K562 (cell line): ENCODE results near the gene TPD52L2. TPM values are rescaled to one million over a fixed set of nuclear protein-coding genes. Genes with fewer than 3 reads are reported as not detected.

Experiments used
- ATAC-seq: fragments of 200-7000 bp; cut with Tn5 transposase; 3 replicates; pipeline ENCODE4 v1.9.1; 2020; ENCODE audit warnings: moderate library complexity
- BruUV-seq: library from RNA; stranded (reverse); fragments of 400-500 nt; replicated peaks from 2 replicates; lab custom pipeline; 2021; lab: Mats Ljungman, UMichigan
- CTCF ChIA-PET: fragments of 300-600 bp; formaldehyde crosslinking; extraction: SDS; loops from one replicate; lab custom pipeline; 2021; ENCODE audit warnings: low intra/inter-chr PET ratio; lab: Yijun Ruan, JAX
- POLR2A ChIA-PET: fragments of 300-600, 350-650 bp; sonication (Branson Sonifier 250); formaldehyde crosslinking; extraction: SDS; loops from one replicate; lab custom pipeline; 2021; ENCODE audit warnings: antibody characterized with exemption, inconsistent platforms; lab: Yijun Ruan, JAX
- DNase-seq, 4 experiments: peaks; one replicate each; pipeline versions ENCODE4 v3.0.0 to v3.0.0-alpha.2; 2011 to 2018; ENCODE audit warnings: low spot score in 3 of 4, mixed read lengths in 3 of 4; ENCODE audit errors: extremely low read depth in 1 of 4
- FAIRE-seq: peaks from 2 replicates; lab custom pipeline; 2011; peaks lifted over from hg19 to GRCh38; lab: Jason Lieb, UNC
- H2AFZ ChIP-seq: 2 replicates; pipeline ENCODE4 v1.6.0; 2011; ENCODE audit warnings: low read depth, low read length, control low read depth, inconsistent platforms
- H3K27ac ChIP-seq: fragments of 200-600 bp; 3 replicates; pipeline ENCODE4 v1.8.0; 2011; ENCODE audit warnings: low read depth, mild to moderate bottlenecking, control low read depth, inconsistent platforms, low read length, moderate library complexity, mixed read lengths; ENCODE audit errors: extremely low read depth
- H3K27me3 ChIP-seq, 2 experiments: fragments of 300-600 bp in 1 of 2; 2 replicates in 1 of 2; 3 replicates in 1 of 2; pipeline versions ENCODE4 v1.6.0 to v1.8.0; 2011; ENCODE audit warnings: inconsistent platforms in 2 of 2, low read length in 2 of 2, mild to moderate bottlenecking in 1 of 2, mixed read lengths in 1 of 2, moderate library complexity in 1 of 2; ENCODE audit not compliant: control insufficient read depth in 2 of 2, insufficient read depth in 2 of 2
- H3K36me3 ChIP-seq: fragments of 300-600 bp; 3 replicates; pipeline ENCODE4 v1.8.0; 2011; ENCODE audit warnings: mild to moderate bottlenecking, low read length, inconsistent platforms; ENCODE audit not compliant: control insufficient read depth, insufficient read depth
- H3K4me1 ChIP-seq, 2 experiments: fragments of 200-600 bp in 1 of 2; replicated peaks in 1 of 2; 2 replicates in 1 of 2; 3 replicates in 1 of 2; pipeline versions ENCODE4 v1.5.1 to v1.8.0; 2011; ENCODE audit warnings: inconsistent platforms in 2 of 2, low read length in 2 of 2, mild to moderate bottlenecking in 1 of 2, mixed read lengths in 1 of 2, moderate library complexity in 1 of 2; ENCODE audit not compliant: control insufficient read depth in 2 of 2, insufficient read depth in 2 of 2
- H3K4me2 ChIP-seq: 2 replicates; pipeline ENCODE4 v1.6.1; 2011; ENCODE audit warnings: low read length, control low read depth, inconsistent platforms, mixed read lengths; ENCODE audit not compliant: insufficient read depth
- H3K4me3 ChIP-seq: fragments of 200-600 bp; sonication (generic), shearing (Covaris generic); 2 replicates; pipeline ENCODE4 v1.5.1; 2016; ENCODE audit warnings: control low read depth, inconsistent platforms
- H3K79me2 ChIP-seq: fragments of 200-600 bp; 3 replicates; pipeline ENCODE4 v1.8.0; 2011; ENCODE audit warnings: low read length, inconsistent platforms; ENCODE audit not compliant: control insufficient read depth, insufficient read depth
- H3K9ac ChIP-seq, 2 experiments: 2 replicates each; pipeline versions ENCODE4 v1.6.0 to v1.6.1; 2011; ENCODE audit warnings: low read depth in 2 of 2, low read length in 2 of 2, control low read depth in 1 of 2, inconsistent platforms in 1 of 2, mild to moderate bottlenecking in 1 of 2, mixed read lengths in 1 of 2; ENCODE audit not compliant: insufficient read depth in 1 of 2
- H3K9me1 ChIP-seq: one replicate; pipeline ENCODE4 v1.6.0; 2011; ENCODE audit warnings: inconsistent platforms, mild to moderate bottlenecking, low read length, moderate library complexity; ENCODE audit not compliant: control insufficient read depth, insufficient read depth
- H3K9me3 ChIP-seq: replicated peaks from 2 replicates; pipeline ENCODE4 v1.5.1; 2011; ENCODE audit warnings: low read depth, low read length, inconsistent platforms; ENCODE audit not compliant: control insufficient read depth, insufficient read depth
- H4K20me1 ChIP-seq: replicated peaks from 2 replicates; pipeline ENCODE4 v1.6.1; 2011; ENCODE audit warnings: low read length, inconsistent platforms, mixed read lengths; ENCODE audit not compliant: control insufficient read depth, insufficient read depth
- BRCA1 ChIP-seq, 2 experiments: fragments of 450-650 bp in 1 of 2; sonication (generic) in 1 of 2; formaldehyde crosslinking in 1 of 2; IDR thresholded peaks; 2 replicates each; pipeline versions ENCODE4 v1.5.0 to v1.6.1; 2017 to 2020; ENCODE audit warnings: mild to moderate bottlenecking in 1 of 2, missing genetic modification reagents in 1 of 2
- FIP1L1 ChIP-seq: fragments of 200-400 bp; formaldehyde crosslinking; IDR thresholded peaks from 2 replicates; pipeline ENCODE4 v1.6.1; 2018; ENCODE audit warnings: mild to moderate bottlenecking, low read depth, low read length; ENCODE audit not compliant: poor library complexity, severe bottlenecking
- GATAD2A ChIP-seq: fragments of 450-650 bp; IDR thresholded peaks from 2 replicates; pipeline ENCODE4 v1.6.1; 2017
- GTF2F1 ChIP-seq: IDR thresholded peaks from 2 replicates; pipeline ENCODE4 v1.6.1; 2011; ENCODE audit warnings: low read depth, low read length, improper control_type of control experiment
- HDGF ChIP-seq: fragments of 450-650 bp; IDR thresholded peaks from 2 replicates; pipeline ENCODE4 v1.6.1; 2016
- HNRNPUL1 ChIP-seq: fragments of 200-400 bp; formaldehyde crosslinking; IDR thresholded peaks from 2 replicates; pipeline ENCODE4 v1.6.1; 2017; ENCODE audit warnings: low read length
- MECOM ChIP-seq: fragments of 250-450 bp; sonication (Bioruptor Pico); IDR thresholded peaks from 2 replicates; pipeline ENCODE4 v1.8.0; 2022; ENCODE audit warnings: inconsistent platforms
- NCOA2 ChIP-seq, 2 experiments: fragments of 450-650 bp; IDR thresholded peaks; 2 replicates each; pipeline ENCODE4 v1.6.1; 2018; ENCODE audit warnings: mild to moderate bottlenecking in 2 of 2, moderate library complexity in 1 of 2; ENCODE audit not compliant: partially characterized antibody in 2 of 2
- NCOA6 ChIP-seq: fragments of 450-650 bp; IDR thresholded peaks from 2 replicates; pipeline ENCODE4 v1.6.1; 2017; ENCODE audit warnings: mild to moderate bottlenecking
- NFXL1 ChIP-seq: fragments of 450-650 bp; formaldehyde crosslinking; IDR thresholded peaks from 2 replicates; pipeline ENCODE4 v1.4.0; 2021; ENCODE audit warnings: mild to moderate bottlenecking
- POLR2A ChIP-seq: fragments of 450-650 bp; conservative IDR thresholded peaks from 2 replicates; pipeline ENCODE4 v1.6.1; 2016
- POLR2G ChIP-seq: fragments of 200-400 bp; formaldehyde crosslinking; IDR thresholded peaks from 2 replicates; pipeline ENCODE4 v1.6.1; 2017; ENCODE audit warnings: low read depth, mild to moderate bottlenecking, antibody characterized with exemption, low read length, moderate library complexity
- RBM22 ChIP-seq: fragments of 200-400 bp; formaldehyde crosslinking; IDR thresholded peaks from 2 replicates; pipeline ENCODE4 v1.6.1; 2018; ENCODE audit warnings: low read length, low read depth; ENCODE audit not compliant: poor library complexity, severe bottlenecking
- RFX5 ChIP-seq: IDR thresholded peaks from 2 replicates; pipeline ENCODE4 v1.6.1; 2011; ENCODE audit warnings: low read depth, mild to moderate bottlenecking, improper control_type of control experiment, low read length
- RUNX1 ChIP-seq: sonication (generic); IDR thresholded peaks from 2 replicates; pipeline ENCODE4 v1.6.1; 2016; ENCODE audit warnings: antibody characterized with exemption, low read depth
- SP1 ChIP-seq: sonication (generic); formaldehyde crosslinking; IDR thresholded peaks from 2 replicates; pipeline ENCODE4 v1.8.1; 2022; ENCODE audit warnings: mild to moderate bottlenecking, missing genetic modification reagents
- TAF7 ChIP-seq: fragments of 450-650 bp; IDR thresholded peaks from 2 replicates; pipeline ENCODE4 v1.6.1; 2016; ENCODE audit warnings: missing genetic modification characterization, missing compliant biosample characterization
- TCFL5 ChIP-seq: fragments of 250-450 bp; sonication (Bioruptor Pico); conservative IDR thresholded peaks from 2 replicates; pipeline ENCODE4 v1.6.1; 2021; ENCODE audit warnings: mild to moderate bottlenecking, moderate library complexity, matching md5 sums
- THRAP3 ChIP-seq: fragments of 450-650 bp; IDR thresholded peaks from 2 replicates; pipeline ENCODE4 v1.6.1; 2016; ENCODE audit warnings: mild to moderate bottlenecking, inconsistent platforms, borderline replicate concordance
- XRCC3 ChIP-seq: fragments of 450-650 bp; IDR thresholded peaks from 2 replicates; pipeline ENCODE4 v1.6.1; 2017; ENCODE audit warnings: mild to moderate bottlenecking, moderate library complexity
- ZNF280B ChIP-seq: fragments of 250-450 bp; sonication (Bioruptor Pico); IDR thresholded peaks from 2 replicates; pipeline ENCODE4 v1.5.1; 2021; ENCODE audit warnings: mild to moderate bottlenecking
- ZNF431 ChIP-seq: sonication (generic); formaldehyde crosslinking; IDR thresholded peaks from 2 replicates; pipeline ENCODE4 v1.8.0; 2022; ENCODE audit warnings: mild to moderate bottlenecking, missing genetic modification reagents
- WGBS: fragments of 100-300 bp; shearing (Covaris generic); methylation state at CpG from one replicate; pipeline ENCODE4 v1.1.6; 2016; ENCODE audit warnings: low coverage, mixed read lengths; ENCODE audit not compliant: insufficient coverage; ENCODE audit errors: missing lambda C conversion rate; 5-methylcytosine and 5-hydroxymethylcytosine counted together
- in situ Hi-C: fragments of 300-500 bp; cut with MboI; formaldehyde crosslinking; loops from 4 replicates; pipeline ENCODE4 v1.15.0; 2018; ENCODE audit warnings: inconsistent platforms, mixed read lengths
- intact Hi-C: fragments of 100-400 bp; cut with micrococcal nuclease; formaldehyde crosslinking; loops from 2 replicates; pipeline ENCODE4 v1.14.2; 2022
- polyA plus RNA-seq, 8 experiments: library from polyadenylated mRNA; depleted of rRNA in 4 of 8; stranded (reverse) in 5 of 8; unstranded in 3 of 8; fragments of >200 nt; fragmentation: Nextera tagmentation in 2 of 8; fragmentation: Illumina TruSeq in 1 of 8; extraction: Ambion mirVana in 2 of 8; extraction: Trizol in 1 of 8; gene quantifications; 2 replicates each; pipeline versions ENCODE4 v1.2.1 to v1.2.3, GENCODE V29; 2011 to 2014; ENCODE audit warnings: inconsistent platforms in 1 of 8, missing spikeins in 1 of 8
- total RNA-seq, 7 experiments: library from RNA; depleted of rRNA in 6 of 7; stranded (reverse); fragments of >200 nt in 6 of 7; fragmentation: Illumina TruSeq in 2 of 7; extraction: Trizol in 2 of 7; gene quantifications; 2 replicates each; pipeline versions ENCODE4 v1.2.1 to v1.2.3, GENCODE V29; 2011 to 2021; ENCODE audit warnings: low replicate concordance in 1 of 7
- TF ChIP-seq, protein P1 (sequence below): fragments of 250-450 bp; sonication (Bioruptor Pico); IDR thresholded peaks from 2 replicates; pipeline ENCODE4 v1.8.0; 2021; ENCODE audit warnings: mild to moderate bottlenecking, moderate library complexity

Gene TPD52L2
- total and polyA plus RNA-seq, 9 of the 15 experiments (the other 6 are each of a cell fraction or from before 2014, with no cell fraction given): 1.9 to 117 (median 74.6) TPM

- H3K9me3 ChIP-seq: no peaks in the 10 kb centered on the region; the same call in 1 of the 2 replicates
- in situ Hi-C loops (no loop called here), intact Hi-C loops (no loop called here)
- ChIA-PET POLR2A (interaction anchor here (0.5 kb wide), 1 partner anchor 465 kb away, joined by 3 read pairs; no protein-coding TSS in a partner anchor), CTCF (no interaction called here)
- H3K27me3 ChIP-seq: no peaks in the 10 kb centered on the region
- 90% methylated on average over 11 of the region's 33 CpGs for WGBS
- no peak overlapping the region for H3K4me2 ChIP-seq
- no peak overlapping the region for H3K9ac ChIP-seq
- H3K4me1 ChIP-seq: peaks cover 8 to 64% of the 10 kb centered on the region in 2 experiments; a peak in 3 of 5 replicates
- peaks cover 16% of the 10 kb centered on the region for H4K20me1 ChIP-seq
- no peak for FAIRE-seq
- no TSS peak for BruUV-seq
- H3K9me1 ChIP-seq: peaks cover 5% of the 10 kb centered on the region
- no peak for DNase-seq
- H3K27ac ChIP-seq: no peak overlapping the region
- peaks cover 76% of the 10 kb centered on the region; the same call in 2 of the 3 replicates for H3K36me3 ChIP-seq
- ATAC-seq: no peak
- no peak overlapping the region for H2AFZ ChIP-seq
- H3K79me2 ChIP-seq: peaks cover 7% of the 10 kb centered on the region
- no peak overlapping the region for H3K4me3 ChIP-seq
- no peak for TF ChIP-seq XRCC3
- TF ChIP-seq NCOA6: no peak
- TF ChIP-seq NCOA2 (IDR thresholded peaks at IDR 0.05; ENCODE audit: partially characterized antibody in 2 of 2): no peak
- 0 out of 2 replicates have a peak, but pooled peaks have one; percentile 12 for TF ChIP-seq SP1 (CRISPR knock-in tag)
- TF ChIP-seq NFXL1 (CRISPR knock-in tag): no peak
- TF ChIP-seq POLR2G: peak; percentile 67
- no peak for TF ChIP-seq MECOM
- no peak for TF ChIP-seq GATAD2A
- peak; percentile 39 for TF ChIP-seq FIP1L1
- TF ChIP-seq RUNX1: no peak
- TF ChIP-seq THRAP3: no peak
- TF ChIP-seq RBM22: peak; percentile 92
- TF ChIP-seq HNRNPUL1: no peak
- TF ChIP-seq, protein P1, sequence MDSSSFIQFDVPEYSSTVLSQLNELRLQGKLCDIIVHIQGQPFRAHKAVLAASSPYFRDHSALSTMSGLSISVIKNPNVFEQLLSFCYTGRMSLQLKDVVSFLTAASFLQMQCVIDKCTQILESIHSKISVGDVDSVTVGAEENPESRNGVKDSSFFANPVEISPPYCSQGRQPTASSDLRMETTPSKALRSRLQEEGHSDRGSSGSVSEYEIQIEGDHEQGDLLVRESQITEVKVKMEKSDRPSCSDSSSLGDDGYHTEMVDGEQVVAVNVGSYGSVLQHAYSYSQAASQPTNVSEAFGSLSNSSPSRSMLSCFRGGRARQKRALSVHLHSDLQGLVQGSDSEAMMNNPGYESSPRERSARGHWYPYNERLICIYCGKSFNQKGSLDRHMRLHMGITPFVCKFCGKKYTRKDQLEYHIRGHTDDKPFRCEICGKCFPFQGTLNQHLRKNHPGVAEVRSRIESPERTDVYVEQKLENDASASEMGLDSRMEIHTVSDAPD (CRISPR knock-in tag): no peak
- TF ChIP-seq POLR2A: 0 out of 2 replicates have a peak, but pooled peaks have one; percentile 27
- no peak for TF ChIP-seq GTF2F1
- TF ChIP-seq TAF7: no peak
- TF ChIP-seq BRCA1 (IDR thresholded peaks at IDR 0.05): no peak
- no peak for TF ChIP-seq BRCA1 (CRISPR knock-in tag; IDR thresholded peaks at IDR 0.05)
- TF ChIP-seq TCFL5: no peak
- TF ChIP-seq HDGF: no peak
- TF ChIP-seq ZNF280B (CRISPR knock-in tag): no peak
- TF ChIP-seq RFX5: no peak
- TF ChIP-seq ZNF431 (CRISPR knock-in tag): no peak
These were observed 74.2 kb downstream of the TPD52L2 start for GRCh38 chr20:63939061-63939935.
